Stimulated activated effector memory CD8-positive, alpha-beta T cell treated with anti-CD3 and anti-CD28 coated beads, Interleukin-12 subunit alpha, Interleukin-12 subunit beta, amount 100 ng/mL, for 72 hours (primary cell): ENCODE data around the gene ADAMTS2.

Source experiments
- ATAC-seq: fragments of 150-1000 bp; cut with Tn5 transposase; 2 replicates; pipeline ENCODE4 v1.10.0; 2021
- DNase-seq, 2 donors: peaks; one replicate each; pipeline ENCODE4 v3.0.0; 2021 to 2022; ENCODE audit warnings: low spot score in 2 of 2
- H3K27ac Mint-ChIP-seq: one replicate; pipeline ENCODE4 v1.8.0; 2022; ENCODE audit warnings: mild to moderate bottlenecking, mixed read lengths
- H3K36me3 Mint-ChIP-seq: one replicate; pipeline ENCODE4 v1.8.0; 2022; ENCODE audit warnings: mild to moderate bottlenecking, mixed read lengths
- H3K4me1 Mint-ChIP-seq: one replicate; pipeline ENCODE4 v1.8.0; 2022; ENCODE audit warnings: mixed read lengths
- H3K4me3 Mint-ChIP-seq: one replicate; pipeline ENCODE4 v1.8.0; 2022; ENCODE audit warnings: mild to moderate bottlenecking, mixed read lengths
- H3K9me3 Mint-ChIP-seq: one replicate; pipeline ENCODE4 v1.8.0; 2022; ENCODE audit warnings: mixed read lengths

ADAMTS2 gene

GRCh38 chr5:179135006-179135405, 210.3 kb downstream of the ADAMTS2 start:
- H3K4me3 Mint-ChIP-seq: no peak overlapping the region
- DNase-seq: no peak
- peaks cover 6% of the 10 kb centered on the region for H3K9me3 Mint-ChIP-seq
- no peak overlapping the region for H3K27ac Mint-ChIP-seq
- H3K4me1 Mint-ChIP-seq: peaks cover 5% of the 10 kb centered on the region
- no peak for ATAC-seq
- H3K36me3 Mint-ChIP-seq: no peaks in the 10 kb centered on the region

DNA sequence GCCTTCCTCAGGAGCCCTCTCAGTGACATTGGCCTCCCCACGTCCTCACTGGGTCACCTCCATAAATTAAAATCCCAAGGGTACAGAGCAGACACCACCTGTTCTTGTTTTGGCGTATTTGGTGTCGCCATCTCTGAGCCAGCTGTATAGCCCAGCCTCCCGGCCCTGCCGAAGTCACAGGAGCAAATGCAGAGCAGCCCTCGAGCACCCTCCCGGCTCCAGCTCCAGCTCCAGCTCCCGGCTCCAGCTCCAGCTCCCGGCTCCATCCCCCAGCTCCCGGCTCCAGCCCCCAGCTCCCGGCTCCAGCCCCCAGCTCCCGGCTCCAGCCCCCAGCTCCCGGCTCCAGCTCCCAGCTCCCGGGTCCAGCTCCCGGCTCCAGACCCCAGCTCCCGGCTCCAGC, 210.8 kb downstream of the ADAMTS2 start:
- DNase-seq (no peak), ATAC-seq (no peak)
- Mint-ChIP-seq H3K27ac (no peak overlapping the region), H3K4me3 (no peak overlapping the region), H3K9me3 (peaks cover 6% of the 10 kb centered on the region), H3K4me1 (peaks cover 10% of the 10 kb centered on the region), H3K36me3 (no peaks in the 10 kb centered on the region)

GRCh38 chr5:179132586-179133355, 212.5 kb downstream of the ADAMTS2 start:
- DNase-seq: no peak
- peaks cover 10% of the 10 kb centered on the region for H3K4me1 Mint-ChIP-seq
- no peak overlapping the region for H3K27ac Mint-ChIP-seq
- H3K9me3 Mint-ChIP-seq: peaks cover 6% of the 10 kb centered on the region
- ATAC-seq: no peak
- no peaks in the 10 kb centered on the region for H3K36me3 Mint-ChIP-seq
- no peak overlapping the region for H3K4me3 Mint-ChIP-seq

DNA sequence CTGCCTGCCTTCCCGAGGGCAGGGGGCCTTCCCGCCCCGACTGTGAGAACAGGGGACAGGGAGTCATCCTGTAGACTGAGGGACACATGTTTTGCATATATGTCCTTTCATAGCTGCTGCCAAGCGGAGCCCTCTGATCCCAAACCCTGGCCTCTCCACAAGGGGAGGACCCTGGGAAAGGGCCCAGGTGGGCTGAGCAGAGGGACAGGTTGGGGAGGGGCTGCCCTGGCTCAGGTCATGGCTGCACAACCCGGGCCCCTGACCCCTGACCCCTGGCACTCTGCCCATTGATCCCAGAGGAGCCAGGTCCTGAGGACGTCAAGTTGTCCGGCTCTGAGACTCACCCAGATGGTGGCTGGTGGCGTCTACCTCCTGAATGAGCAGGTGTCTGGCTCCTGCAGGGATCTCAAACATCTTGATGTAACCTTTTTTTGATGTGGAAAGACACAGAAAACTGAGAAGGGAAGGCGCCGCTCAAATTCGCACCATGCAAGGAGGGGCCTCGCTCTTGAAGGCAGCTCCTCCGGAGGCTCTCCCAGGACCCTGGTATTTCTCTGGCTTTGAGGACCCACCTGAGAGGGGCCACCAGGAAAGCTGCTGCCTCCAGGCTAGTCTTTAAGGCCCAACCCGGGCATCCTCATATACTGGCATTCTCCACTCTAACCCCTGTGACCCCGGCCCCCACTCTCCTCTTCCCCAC, 213.2 kb downstream of the ADAMTS2 start:
- peaks cover 10% of the 10 kb centered on the region for H3K4me1 Mint-ChIP-seq
- H3K9me3 Mint-ChIP-seq: peaks cover 6% of the 10 kb centered on the region
- H3K4me3 Mint-ChIP-seq: no peak overlapping the region
- H3K36me3 Mint-ChIP-seq: no peaks in the 10 kb centered on the region
- ATAC-seq (no peak), DNase-seq (no peak)
- H3K27ac Mint-ChIP-seq: no peak overlapping the region

DNA sequence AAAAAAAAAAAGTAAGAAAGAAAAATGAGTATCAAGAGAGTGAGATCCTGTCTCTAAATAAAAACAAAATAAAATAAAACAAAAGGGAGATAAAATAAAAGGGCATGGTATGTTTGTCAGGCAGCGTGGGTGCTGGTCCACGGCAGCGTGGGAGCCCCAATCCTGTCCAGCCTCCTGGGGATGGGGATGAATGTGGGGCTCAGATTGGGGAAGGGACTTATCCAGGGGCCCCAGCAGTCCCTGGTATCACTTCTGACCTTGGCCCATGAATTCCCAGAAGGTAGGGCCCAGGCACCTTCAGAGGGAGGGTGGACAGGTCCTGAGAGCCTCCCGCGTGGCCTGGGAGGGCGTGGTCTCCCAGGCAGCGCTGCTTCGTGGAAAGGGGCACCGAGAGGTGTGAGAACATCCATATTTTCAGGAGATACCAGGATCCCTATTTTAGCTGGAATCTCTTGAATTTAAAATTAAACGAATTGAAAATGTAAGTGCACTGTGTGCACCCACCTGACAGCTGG, 213.9 kb downstream of the ADAMTS2 start:
- Mint-ChIP-seq H3K27ac (no peak overlapping the region), H3K4me1 (peaks cover 10% of the 10 kb centered on the region), H3K9me3 (peaks cover 6% of the 10 kb centered on the region), H3K36me3 (no peaks in the 10 kb centered on the region), H3K4me3 (no peak overlapping the region)
- ATAC-seq (no peak), DNase-seq (no peak)

DNA sequence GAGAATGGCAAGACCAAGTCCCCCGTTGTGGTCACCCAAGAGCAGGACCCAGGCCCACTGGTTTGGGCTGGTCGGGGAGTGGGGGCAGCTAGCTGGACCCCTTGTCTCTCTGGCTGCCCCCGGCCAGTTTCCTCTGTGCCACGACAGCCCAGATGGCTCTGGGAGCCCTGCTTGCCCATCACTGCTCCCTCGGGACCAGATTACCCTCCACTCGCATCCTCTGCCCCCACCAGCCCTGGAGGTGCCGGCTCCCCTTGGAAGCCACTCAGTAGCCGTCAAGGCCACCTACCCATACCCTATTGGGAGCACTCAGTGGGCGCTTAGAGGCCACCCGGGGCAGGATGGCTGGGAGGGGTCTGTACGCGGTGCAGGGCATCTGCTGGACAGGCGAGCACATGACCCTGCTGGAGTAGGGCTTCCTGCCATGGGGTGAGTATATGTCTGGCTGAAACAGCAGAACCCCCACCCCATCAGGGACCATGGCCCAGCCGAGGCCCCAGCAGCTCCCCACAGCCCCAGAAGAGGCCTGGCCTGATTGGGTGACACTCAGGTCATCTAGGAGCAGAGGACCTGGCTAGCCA, 215.1 kb downstream of the ADAMTS2 start:
- Mint-ChIP-seq H3K4me1 (peaks cover 10% of the 10 kb centered on the region), H3K9me3 (peaks cover 6% of the 10 kb centered on the region), H3K4me3 (no peak overlapping the region), H3K36me3 (no peaks in the 10 kb centered on the region), H3K27ac (no peak overlapping the region)
- no peak for DNase-seq
- no peak for ATAC-seq

GRCh38 chr5:179129607-179130071, 215.6 kb downstream of the ADAMTS2 start:
- no peak overlapping the region for H3K4me3 Mint-ChIP-seq
- peaks cover 10% of the 10 kb centered on the region for H3K4me1 Mint-ChIP-seq
- H3K36me3 Mint-ChIP-seq: no peaks in the 10 kb centered on the region
- ATAC-seq (no peak), DNase-seq (no peak)
- H3K27ac Mint-ChIP-seq: no peak overlapping the region
- H3K9me3 Mint-ChIP-seq: peaks cover 6% of the 10 kb centered on the region

- Mint-ChIP-seq H3K4me1 (peaks cover 10% of the 10 kb centered on the region), H3K9me3 (peaks cover 5% of the 10 kb centered on the region), H3K36me3 (no peaks in the 10 kb centered on the region), H3K4me3 (no peak overlapping the region), H3K27ac (no peak overlapping the region)
- ATAC-seq (no peak), DNase-seq (no peak)
These were observed 216.3 kb downstream of the ADAMTS2 start for GRCh38 chr5:179128976-179129375.

DNA sequence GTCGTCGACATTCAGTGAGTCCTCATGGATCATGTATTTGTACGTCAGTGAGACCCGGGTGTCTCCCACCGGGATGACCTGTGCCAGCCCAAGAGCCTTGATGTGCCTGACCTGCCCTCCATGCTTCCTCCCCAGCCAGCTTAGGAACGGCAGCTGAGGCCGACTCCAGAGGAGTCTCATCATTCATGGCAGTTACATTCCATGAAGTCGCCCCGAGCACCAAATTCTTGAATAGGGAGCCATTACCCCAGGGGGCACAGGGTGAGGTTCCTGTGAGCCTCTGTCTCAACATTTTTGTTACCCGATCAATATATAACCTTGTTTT, 217.3 kb downstream of the ADAMTS2 start:
- DNase-seq: no peak
- Mint-ChIP-seq H3K36me3 (no peaks in the 10 kb centered on the region), H3K9me3 (peaks cover 3% of the 10 kb centered on the region), H3K4me3 (no peak overlapping the region), H3K27ac (no peak overlapping the region), H3K4me1 (peaks cover 9% of the 10 kb centered on the region)
- ATAC-seq: no peak

DNA sequence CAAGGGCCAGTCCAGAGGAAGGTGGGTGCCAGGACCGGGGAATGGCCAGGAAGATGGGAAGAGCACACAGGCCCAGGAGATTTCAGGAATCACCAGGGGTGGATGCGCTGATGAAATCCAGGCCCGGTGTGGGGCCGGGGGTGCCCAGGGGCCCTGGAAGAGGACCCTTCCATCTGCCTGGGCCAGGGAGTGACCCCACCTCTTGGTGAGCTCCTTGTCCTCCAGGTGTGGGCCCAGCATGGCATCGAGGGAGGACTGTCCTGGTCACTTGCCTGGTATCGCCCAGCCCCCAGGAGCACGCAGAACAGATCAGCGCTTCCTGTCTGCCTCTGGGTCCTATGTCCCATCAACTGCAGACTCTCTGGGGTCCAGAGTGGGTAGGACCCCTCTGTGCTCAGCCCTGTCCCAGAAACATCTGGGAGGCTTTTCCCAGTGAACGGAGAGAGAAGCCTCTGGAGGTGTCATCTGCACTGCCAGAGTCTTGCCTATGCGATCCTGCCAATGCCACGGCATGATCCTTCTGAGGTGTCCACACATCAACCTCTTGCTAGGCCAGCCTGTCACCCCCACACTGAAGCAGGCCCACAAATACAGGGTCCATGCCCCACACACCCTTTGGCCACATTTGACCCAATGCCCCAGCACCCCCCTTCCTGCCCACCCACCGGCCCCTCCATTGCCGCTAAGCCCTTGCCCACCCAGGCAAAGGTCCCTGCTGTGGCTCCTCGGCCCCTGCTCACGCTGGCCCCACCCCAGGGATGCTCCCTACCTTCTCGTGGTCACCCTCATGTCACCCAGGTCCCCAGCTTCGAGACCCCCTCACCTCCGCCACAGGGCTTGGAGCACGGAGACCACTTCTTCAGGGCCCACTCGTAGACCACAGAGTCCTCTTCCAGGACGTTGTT, 217.9 kb downstream of the ADAMTS2 start:
- DNase-seq: no peak
- Mint-ChIP-seq H3K36me3 (no peaks in the 10 kb centered on the region), H3K9me3 (no peaks in the 10 kb centered on the region), H3K4me1 (peaks cover 5% of the 10 kb centered on the region), H3K27ac (no peak overlapping the region), H3K4me3 (no peak overlapping the region)
- ATAC-seq: no peak

DNA sequence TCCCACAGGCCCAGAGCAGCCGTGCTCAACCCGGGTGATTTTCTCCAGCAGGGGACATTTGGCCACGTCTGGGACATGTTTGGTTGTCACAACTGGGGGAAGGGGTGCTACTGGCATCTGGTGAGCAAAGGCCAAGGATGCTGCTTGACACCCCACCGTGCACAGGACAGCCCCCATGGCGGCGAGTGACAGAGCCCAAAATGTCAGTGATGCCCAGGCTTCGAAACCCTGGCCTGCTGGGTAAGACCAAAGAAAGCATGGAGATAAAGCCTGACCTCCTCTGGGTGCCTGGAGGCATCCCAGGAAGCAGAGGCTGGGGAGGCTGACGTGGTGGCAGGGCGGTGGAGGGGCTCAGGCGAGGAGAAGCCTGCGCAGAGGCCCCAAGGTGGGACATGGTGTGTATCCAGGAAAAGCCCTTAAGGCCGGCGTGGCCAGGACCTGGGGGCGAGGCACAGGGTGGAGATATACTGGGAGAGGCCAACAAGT, 218.7 kb downstream of the ADAMTS2 start:
- DNase-seq: no peak
- Mint-ChIP-seq H3K4me1 (peaks cover 5% of the 10 kb centered on the region), H3K9me3 (no peaks in the 10 kb centered on the region), H3K27ac (no peak overlapping the region), H3K4me3 (no peak overlapping the region), H3K36me3 (no peaks in the 10 kb centered on the region)
- no peak for ATAC-seq

DNA sequence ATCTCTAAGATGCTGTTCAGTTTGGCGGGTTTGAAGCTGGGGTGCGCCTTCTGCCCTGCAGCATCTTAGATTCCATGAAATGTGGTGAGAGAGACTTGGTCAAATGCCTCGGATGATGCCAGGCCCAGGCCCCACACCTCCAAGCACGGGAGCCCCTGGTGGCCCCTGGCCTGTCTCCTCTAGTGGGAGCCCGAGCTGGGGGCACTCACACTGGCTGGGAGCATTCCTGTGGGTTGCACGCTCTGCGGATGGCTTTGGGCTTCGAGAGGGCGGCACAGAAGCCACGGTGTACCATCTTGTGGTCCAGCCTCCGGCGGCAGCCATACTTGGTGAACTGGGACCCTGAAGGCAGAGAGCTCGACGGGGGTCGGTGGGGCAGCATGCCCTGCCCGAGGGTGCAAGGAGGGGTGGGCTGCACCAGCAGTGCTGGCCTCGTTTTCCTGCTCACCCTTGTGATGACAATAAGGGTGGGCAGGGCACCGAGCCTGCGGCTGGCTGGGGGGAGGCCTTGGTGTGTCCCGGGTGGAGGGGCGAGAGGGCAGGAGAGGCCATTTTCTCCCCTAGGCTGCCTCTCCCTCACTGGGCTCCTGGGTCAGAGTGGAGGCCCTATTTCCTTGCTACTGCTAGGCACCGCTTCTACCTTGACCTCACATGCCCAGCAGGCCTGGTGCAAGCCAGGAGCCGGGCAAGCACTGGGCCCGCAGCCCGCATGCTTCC, 219.3 kb downstream of the ADAMTS2 start:
- no peak for ATAC-seq
- Mint-ChIP-seq H3K9me3 (no peaks in the 10 kb centered on the region), H3K4me3 (no peak overlapping the region), H3K27ac (no peak overlapping the region), H3K36me3 (no peaks in the 10 kb centered on the region), H3K4me1 (peaks cover 5% of the 10 kb centered on the region)
- no peak for DNase-seq

- ATAC-seq (no peak), DNase-seq (no peak)
- Mint-ChIP-seq H3K4me3 (no peak overlapping the region), H3K4me1 (peaks cover 5% of the 10 kb centered on the region), H3K36me3 (no peaks in the 10 kb centered on the region), H3K27ac (no peak overlapping the region), H3K9me3 (no peaks in the 10 kb centered on the region)
These were observed 220.1 kb downstream of the ADAMTS2 start for GRCh38 chr5:179124853-179125788.
